Gastrocnemius medialis (tissue), 4 donors: ENCODE data around the gene PAK6. TPM values are rescaled to one million over a fixed set of nuclear protein-coding genes. Genes with fewer than 3 reads are reported as not detected.

Experiments used
- ATAC-seq, 2 donors: fragments of 150-250 bp; one replicate each; pipeline ENCODE4 v1.9.1; 2016
- DNase-seq, 2 donors: peaks; one replicate each; pipeline ENCODE4 v3.0.0-alpha.2; 2019
- H3K27ac ChIP-seq, 4 donors: fragments of 200-600 bp; sonication (generic); 1 replicate in 1 of 4; 2 replicates in 3 of 4; pipeline ENCODE4 v1.5.1; 2016 to 2018; ENCODE audit warnings: mild to moderate bottlenecking in 2 of 4, moderate library complexity in 1 of 4
- H3K27me3 ChIP-seq, 3 donors: fragments of 200-600 bp; sonication (generic) in 2 of 3; 1 replicate in 1 of 3; 2 replicates in 2 of 3; pipeline versions ENCODE4 v1.5.1 to v1.6.0; 2016 to 2019; ENCODE audit warnings: mild to moderate bottlenecking in 1 of 3, moderate library complexity in 1 of 3
- H3K36me3 ChIP-seq, 2 donors: fragments of 200-600 bp; sonication (generic) in 1 of 2; one replicate each; pipeline ENCODE4 v1.5.1; 2017 to 2018
- H3K4me1 ChIP-seq, 2 donors: fragments of 200-600 bp; sonication (generic) in 1 of 2; one replicate each; pipeline ENCODE4 v1.5.1; 2016 to 2017; ENCODE audit warnings: mild to moderate bottlenecking in 2 of 2
- H3K4me3 ChIP-seq, 4 donors: fragments of 200-600 bp; sonication (generic) in 3 of 4; 1 replicate in 1 of 4; 2 replicates in 3 of 4; pipeline ENCODE4 v1.5.1; 2016 to 2019; ENCODE audit warnings: mild to moderate bottlenecking in 2 of 4
- H3K9me3 ChIP-seq, 3 donors: fragments of 200-600 bp; sonication (generic) in 2 of 3; 1 replicate in 1 of 3; 2 replicates in 2 of 3; pipeline ENCODE4 v1.5.1; 2016 to 2019
- CTCF ChIP-seq, 5 experiments: fragments of 450-650 bp in 3 of 5; fragments of 200-600 bp in 2 of 5; sonication (generic) in 2 of 5; IDR thresholded peaks in 4 of 5; conservative IDR thresholded peaks in 1 of 5; 1 replicate in 4 of 5; 2 replicates in 1 of 5; pipeline ENCODE4 v1.5.1; 2016 to 2019; ENCODE audit warnings: antibody characterized with exemption in 5 of 5, mild to moderate bottlenecking in 3 of 5, moderate library complexity in 3 of 5
- POLR2A ChIP-seq, 2 donors: fragments of 450-650 bp; IDR thresholded peaks; one replicate each; pipeline ENCODE4 v1.6.1; 2017; ENCODE audit warnings: antibody characterized with exemption in 2 of 2, mild to moderate bottlenecking in 2 of 2, moderate library complexity in 2 of 2
- in situ Hi-C, 4 donors: fragments of 200-750 bp; cut with MboI; loops; one replicate each; pipeline versions ENCODE4 v1.15.0 to v1.8.0; 2017; ENCODE audit warnings: low sequenced_read_pairs in 4 of 4
- intact Hi-C: fragments of 100-400 bp; cut with DNase I; formaldehyde crosslinking; loops from one replicate; pipeline ENCODE4 v1.15.1; 2023; ENCODE audit warnings: low total_unique reads
- total RNA-seq, 4 donors: library from RNA; depleted of rRNA; stranded (reverse); fragments of >200 nt; gene quantifications; one replicate each; pipeline versions ENCODE4 v1.1.0 to v1.2.3, GENCODE V29; 2016

The PAK6 gene
- total RNA-seq, 4 donors from 2014 or later: 1.4 to 2.2 (median 1.5) TPM; not detected in 1

- H3K9me3 ChIP-seq: no peaks in the 10 kb centered on the region
- no peak overlapping the region for H3K27ac ChIP-seq
- in situ Hi-C loops: no loop called here
- no peaks in the 10 kb centered on the region for H3K36me3 ChIP-seq
- ATAC-seq: no peak
- intact Hi-C loops: no loop called here
- H3K27me3 ChIP-seq: no peaks in the 10 kb centered on the region
- peaks cover 6 to 7% of the 10 kb centered on the region in 2 donors for H3K4me1 ChIP-seq
- TF ChIP-seq POLR2A (IDR thresholded peaks at IDR 0.05) (no peak), CTCF (IDR thresholded peaks at IDR 0.05 in 4 of 5, conservative IDR thresholded peaks at IDR 0.05 in 1 of 5) (no peak)
- H3K4me3 ChIP-seq: no peak overlapping the region
- DNase-seq: no peak
Measured at GRCh38 chr15:40255033-40255432, 16.2 kb downstream of the PAK6 start.

GRCh38 chr15:40256638-40257235, 17.9 kb downstream of the PAK6 start:
- Histone ChIP-seq H3K27ac (no peak overlapping the region), H3K36me3 (no peaks in the 10 kb centered on the region), H3K4me3 (no peak overlapping the region), H3K9me3 (no peaks in the 10 kb centered on the region), H3K27me3 (no peaks in the 10 kb centered on the region), H3K4me1 (peaks cover 6 to 7% of the 10 kb centered on the region in 2 donors)
- ATAC-seq: no peak
- DNase-seq: no peak
- in situ Hi-C loops (no loop called here), intact Hi-C loops (no loop called here)
- no peak for TF ChIP-seq CTCF (IDR thresholded peaks at IDR 0.05 in 4 of 5, conservative IDR thresholded peaks at IDR 0.05 in 1 of 5)
- no peak for TF ChIP-seq POLR2A (IDR thresholded peaks at IDR 0.05)

- Histone ChIP-seq H3K36me3 (no peaks in the 10 kb centered on the region), H3K9me3 (no peaks in the 10 kb centered on the region), H3K27ac (no peak overlapping the region), H3K27me3 (no peaks in the 10 kb centered on the region), H3K4me3 (no peak overlapping the region), H3K4me1 (peaks cover 6 to 7% of the 10 kb centered on the region in 2 donors)
- ATAC-seq: no peak
- no peak for DNase-seq
- intact Hi-C loops (no loop called here), in situ Hi-C loops (no loop called here)
- TF ChIP-seq CTCF (IDR thresholded peaks at IDR 0.05 in 4 of 5, conservative IDR thresholded peaks at IDR 0.05 in 1 of 5): no peak
- TF ChIP-seq POLR2A (IDR thresholded peaks at IDR 0.05): no peak
Measured at GRCh38 chr15:40257656-40258450, 19.0 kb downstream of the PAK6 start.

GRCh38 chr15:40258544-40258943, 19.7 kb downstream of the PAK6 start:
- intact Hi-C loops: no loop called here
- ATAC-seq: no peak
- in situ Hi-C loops: no loop called here

More at GRCh38 chr15:40258544-40258943, 19.7 kb downstream of the PAK6 start:
- Histone ChIP-seq H3K27ac (no peak overlapping the region), H3K27me3 (no peaks in the 10 kb centered on the region), H3K36me3 (no peaks in the 10 kb centered on the region), H3K4me1 (peaks cover 2 to 4% of the 10 kb centered on the region in 2 donors), H3K9me3 (no peaks in the 10 kb centered on the region), H3K4me3 (no peak overlapping the region)
- no peak for TF ChIP-seq CTCF (IDR thresholded peaks at IDR 0.05 in 4 of 5, conservative IDR thresholded peaks at IDR 0.05 in 1 of 5)
- no peak for TF ChIP-seq POLR2A (IDR thresholded peaks at IDR 0.05)
- DNase-seq: no peak
